Loucy (cell line): ENCODE results near the gene RPS6KA3.

Source experiments
- H2AFZ ChIP-seq: fragments of 200-600 bp; sonication (generic); 2 replicates; pipeline ENCODE4 v1.6.0; 2016; ENCODE audit warnings: antibody characterized with exemption, mild to moderate bottlenecking, low read length, moderate library complexity
- H3F3A ChIP-seq: fragments of 200-600 bp; 2 replicates; pipeline ENCODE4 v1.6.0; 2016; ENCODE audit warnings: antibody characterized with exemption, low read depth, mild to moderate bottlenecking
- H3K27me3 ChIP-seq: fragments of 200-600 bp; sonication (generic); 2 replicates; pipeline ENCODE4 v1.6.1; 2014; ENCODE audit warnings: low read length, mild to moderate bottlenecking; ENCODE audit not compliant: insufficient read depth, poor library complexity, severe bottlenecking
- H3K36me3 ChIP-seq: fragments of 200-600 bp; sonication (generic); 2 replicates; pipeline ENCODE4 v1.6.1; 2016; ENCODE audit warnings: low read length; ENCODE audit not compliant: insufficient read depth
- H3K4me1 ChIP-seq: fragments of 200-600 bp; sonication (generic); 2 replicates; pipeline ENCODE4 v1.5.1; 2014; ENCODE audit warnings: low read length, mild to moderate bottlenecking; ENCODE audit not compliant: insufficient read depth, poor library complexity, severe bottlenecking
- H3K4me2 ChIP-seq: fragments of 200-600 bp; sonication (generic); 2 replicates; pipeline ENCODE4 v1.6.0; 2014; ENCODE audit warnings: antibody characterized with exemption, low read length, low read depth, mild to moderate bottlenecking; ENCODE audit not compliant: poor library complexity, severe bottlenecking
- H3K4me3 ChIP-seq: fragments of 200-600 bp; sonication (generic); 2 replicates; pipeline ENCODE4 v1.5.1; 2014; ENCODE audit warnings: low read length, mild to moderate bottlenecking, mixed read lengths; ENCODE audit not compliant: poor library complexity, severe bottlenecking
- H3K79me2 ChIP-seq: fragments of 200-600 bp; sonication (generic); 2 replicates; pipeline ENCODE4 v1.6.1; 2014; ENCODE audit warnings: low read length; ENCODE audit not compliant: insufficient read depth
- H3K9ac ChIP-seq: fragments of 200-600 bp; sonication (generic); 2 replicates; pipeline ENCODE4 v1.6.0; 2014; ENCODE audit warnings: mild to moderate bottlenecking, low read depth, low read length, moderate library complexity; ENCODE audit not compliant: poor library complexity, severe bottlenecking
- H3K9me2 ChIP-seq: fragments of 200-600 bp; sonication (generic); replicated peaks from 2 replicates; pipeline ENCODE4 v1.6.1; 2016; ENCODE audit warnings: low read depth, low read length, mixed read lengths
- H3K9me3 ChIP-seq: fragments of 200-600 bp; sonication (generic); 2 replicates; pipeline ENCODE4 v1.6.1; 2014; ENCODE audit warnings: mild to moderate bottlenecking, antibody characterized with exemption, low read length, low read depth; ENCODE audit not compliant: insufficient read depth
- H4K20me1 ChIP-seq: fragments of 200-600 bp; sonication (generic); 2 replicates; pipeline ENCODE4 v1.6.0; 2014; ENCODE audit warnings: antibody characterized with exemption, low read length, mild to moderate bottlenecking; ENCODE audit not compliant: insufficient read depth, poor library complexity, severe bottlenecking
- EZH2phosphoT487 ChIP-seq: fragments of 200-600 bp; IDR thresholded peaks from 2 replicates; pipeline ENCODE4 v1.6.1; 2018; ENCODE audit warnings: antibody characterized with exemption, mild to moderate bottlenecking, moderate library complexity, borderline replicate concordance
- TF ChIP-seq, protein P1 (sequence below): fragments of 200-600 bp; sonication (generic); conservative IDR thresholded peaks from 2 replicates; pipeline ENCODE4 v1.5.1; 2014; ENCODE audit warnings: mild to moderate bottlenecking, antibody characterized with exemption, low read length

The RPS6KA3 gene

DNA sequence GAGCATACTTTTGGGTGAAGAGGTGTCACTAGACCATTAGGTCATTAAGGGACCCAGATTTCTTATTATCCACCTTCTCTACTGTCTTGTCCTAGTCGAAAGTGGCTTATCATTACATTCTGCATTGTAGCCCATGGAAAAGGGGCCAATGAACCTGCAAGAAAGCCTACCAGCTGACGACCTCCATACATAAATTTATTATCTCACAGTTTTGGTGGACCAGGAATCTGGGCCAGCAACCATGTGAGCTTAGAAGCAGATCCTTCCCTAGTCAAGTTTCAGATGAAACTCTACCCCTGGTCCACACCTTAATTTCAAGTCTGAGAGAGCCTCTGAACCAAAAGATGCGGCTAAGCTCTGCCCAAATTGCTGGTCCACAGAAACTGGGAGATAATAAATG lies 37.6 kb downstream of the RPS6KA3 start:
- no peak overlapping the region for H3K9ac ChIP-seq
- no peaks in the 10 kb centered on the region for H3K9me3 ChIP-seq

DNA sequence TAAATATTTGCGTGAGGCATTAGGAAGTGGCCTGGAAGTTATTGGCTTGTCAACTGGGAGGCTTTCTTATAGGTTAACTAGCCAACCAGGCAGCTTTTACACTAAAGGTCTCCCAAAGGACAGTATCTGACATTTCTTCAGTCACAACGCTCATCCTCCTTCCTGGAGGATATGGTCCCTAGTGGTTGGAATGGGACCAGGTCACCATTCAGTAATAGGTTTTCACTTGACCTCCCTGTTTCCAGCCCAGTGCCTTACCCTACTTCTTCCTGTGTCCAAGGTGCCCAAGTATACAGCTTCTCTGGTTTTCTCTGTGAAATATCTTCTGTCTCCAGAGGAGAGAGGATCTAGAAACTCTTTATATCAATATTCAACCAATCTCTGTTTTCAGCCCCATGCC lies 38.5 kb downstream of the RPS6KA3 start:
- H2AFZ ChIP-seq, result no peak overlapping the region
- H3K9me3 ChIP-seq, result no peaks in the 10 kb centered on the region
- no peak overlapping the region for H3K9ac ChIP-seq
- H3K4me3 ChIP-seq, result no peak overlapping the region
- H3K4me1 ChIP-seq, result no peaks in the 10 kb centered on the region
- H3K36me3 ChIP-seq, result peaks cover 42% of the 10 kb centered on the region; the same call in 1 of the 2 replicates
- peaks cover 29% of the 10 kb centered on the region; the same call in 1 of the 2 replicates for H3K79me2 ChIP-seq
- TF ChIP-seq, protein P1, sequence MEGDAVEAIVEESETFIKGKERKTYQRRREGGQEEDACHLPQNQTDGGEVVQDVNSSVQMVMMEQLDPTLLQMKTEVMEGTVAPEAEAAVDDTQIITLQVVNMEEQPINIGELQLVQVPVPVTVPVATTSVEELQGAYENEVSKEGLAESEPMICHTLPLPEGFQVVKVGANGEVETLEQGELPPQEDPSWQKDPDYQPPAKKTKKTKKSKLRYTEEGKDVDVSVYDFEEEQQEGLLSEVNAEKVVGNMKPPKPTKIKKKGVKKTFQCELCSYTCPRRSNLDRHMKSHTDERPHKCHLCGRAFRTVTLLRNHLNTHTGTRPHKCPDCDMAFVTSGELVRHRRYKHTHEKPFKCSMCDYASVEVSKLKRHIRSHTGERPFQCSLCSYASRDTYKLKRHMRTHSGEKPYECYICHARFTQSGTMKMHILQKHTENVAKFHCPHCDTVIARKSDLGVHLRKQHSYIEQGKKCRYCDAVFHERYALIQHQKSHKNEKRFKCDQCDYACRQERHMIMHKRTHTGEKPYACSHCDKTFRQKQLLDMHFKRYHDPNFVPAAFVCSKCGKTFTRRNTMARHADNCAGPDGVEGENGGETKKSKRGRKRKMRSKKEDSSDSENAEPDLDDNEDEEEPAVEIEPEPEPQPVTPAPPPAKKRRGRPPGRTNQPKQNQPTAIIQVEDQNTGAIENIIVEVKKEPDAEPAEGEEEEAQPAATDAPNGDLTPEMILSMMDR, result no peak
- no peak for TF ChIP-seq EZH2phosphoT487
- H3F3A ChIP-seq, result no peaks in the 10 kb centered on the region
- H3K4me2 ChIP-seq, result no peak overlapping the region
- H3K27me3 ChIP-seq, result no peaks in the 10 kb centered on the region
- H4K20me1 ChIP-seq, result no peaks in the 10 kb centered on the region
- no peaks in the 10 kb centered on the region for H3K9me2 ChIP-seq

More for the DNA sequence above, 37.6 kb downstream of the RPS6KA3 start:
- Histone ChIP-seq H3K4me3 (no peak overlapping the region), H3K9me2 (no peaks in the 10 kb centered on the region), H3K27me3 (no peaks in the 10 kb centered on the region), H3K4me2 (no peak overlapping the region), H3K79me2 (peaks cover 28% of the 10 kb centered on the region; the same call in 1 of the 2 replicates), H3K36me3 (peaks cover 51% of the 10 kb centered on the region; the same call in 1 of the 2 replicates), H2AFZ (no peak overlapping the region), H3K4me1 (no peaks in the 10 kb centered on the region), H4K20me1 (no peaks in the 10 kb centered on the region), H3F3A (no peaks in the 10 kb centered on the region)
- TF ChIP-seq, protein P1, result no peak
- TF ChIP-seq EZH2phosphoT487, result no peak

DNA sequence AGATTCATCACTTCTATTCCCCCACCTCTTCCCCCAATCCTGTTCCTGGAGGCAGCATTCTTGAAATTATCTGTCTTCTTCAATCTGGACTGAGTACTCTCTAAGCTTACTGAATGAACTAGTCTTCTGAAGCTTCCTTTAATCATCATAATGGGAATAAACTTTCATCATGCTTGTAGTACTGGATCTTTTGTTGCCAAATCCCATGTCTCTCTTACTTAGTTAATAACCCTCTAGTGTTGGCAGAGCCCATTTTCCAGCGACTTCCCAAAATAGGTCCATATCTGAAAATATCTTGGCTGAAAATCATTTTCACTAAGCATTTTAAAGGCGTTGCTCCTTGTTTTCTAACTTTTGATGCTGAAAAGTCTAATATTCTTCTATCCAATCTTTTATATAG lies 39.6 kb downstream of the RPS6KA3 start:
- no peak overlapping the region for H3K9ac ChIP-seq
- H3K4me2 ChIP-seq, result no peak overlapping the region
- H2AFZ ChIP-seq, result no peak overlapping the region
- no peak for TF ChIP-seq EZH2phosphoT487
- TF ChIP-seq, protein P1, result no peak
- no peaks in the 10 kb centered on the region for H3K27me3 ChIP-seq
- H3K4me1 ChIP-seq, result peaks cover 3% of the 10 kb centered on the region
- no peaks in the 10 kb centered on the region for H3F3A ChIP-seq
- H3K9me3 ChIP-seq, result no peaks in the 10 kb centered on the region
- no peaks in the 10 kb centered on the region for H3K9me2 ChIP-seq
- H4K20me1 ChIP-seq, result peaks cover 3% of the 10 kb centered on the region
- H3K79me2 ChIP-seq, result peaks cover 32% of the 10 kb centered on the region; the same call in 1 of the 2 replicates
- H3K36me3 ChIP-seq, result peaks cover 32% of the 10 kb centered on the region; the same call in 1 of the 2 replicates
- no peak overlapping the region for H3K4me3 ChIP-seq
